ENCODE measurements around the gene OSBPL10. TPM values are rescaled to one million over a fixed set of nuclear protein-coding genes. Genes with fewer than 3 reads are reported as not detected.

Gene OSBPL10
- total and polyA plus RNA-seq, 7 donors, result 0.75 to 4.6 (median 2.3) TPM

GRCh38 chr3:31723701-31724100 lies 257.4 kb downstream of the OSBPL10 start:
- WGBS, 3 donors, result 72 to 76% (median 74%) methylated on average over 5 of the region's 5 CpGs
- Histone ChIP-seq H3K27me3 (ENCODE audit: insufficient read depth in 3 of 3, low read length in 2 of 3) (no peaks in the 10 kb centered on the region), H3K4me3 (no peak overlapping the region), H3K27ac (no peak overlapping the region), H3K36me3 (ENCODE audit: insufficient read depth in 1 of 2, low read depth in 1 of 2) (no peaks in the 10 kb centered on the region), H3K9me3 (no peaks in the 10 kb centered on the region), H3K4me1 (no peaks in the 10 kb centered on the region)
- DNase-seq (no peak), ATAC-seq (no peak)
- intact Hi-C loops (cut with DNase I), result no loop called here
- TF ChIP-seq CTCF (IDR thresholded peaks at IDR 0.05), result no peak

DNA sequence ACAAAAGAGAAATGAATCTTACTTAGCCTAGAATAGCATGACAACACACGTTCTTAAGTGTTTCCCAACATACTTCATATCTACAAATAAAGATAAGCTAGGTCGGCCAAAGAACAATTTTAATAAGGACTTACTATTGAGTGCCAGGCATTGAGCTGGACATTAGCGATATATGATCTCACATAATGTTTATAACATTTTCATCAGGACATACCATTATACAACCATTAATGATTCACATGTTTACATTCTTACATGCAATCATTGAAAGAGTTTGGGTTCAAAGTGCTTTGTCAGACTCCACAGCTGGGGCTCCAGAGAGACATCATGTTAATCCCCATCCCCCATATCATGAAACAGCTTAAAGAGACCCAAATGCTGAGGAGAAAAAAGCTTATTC lies 259.4 kb downstream of the OSBPL10 start:
- H3K9me3 ChIP-seq, result no peaks in the 10 kb centered on the region
- H3K36me3 ChIP-seq (ENCODE audit: insufficient read depth in 1 of 2, low read depth in 1 of 2), result no peaks in the 10 kb centered on the region
- no peaks in the 10 kb centered on the region for H3K27me3 ChIP-seq (ENCODE audit: insufficient read depth in 3 of 3, low read length in 2 of 3)
- no peak for ATAC-seq
- 82 to 87% (median 83%) methylated on average over 3 of the region's 3 CpGs for WGBS, 3 donors
- H3K4me3 ChIP-seq, result no peak overlapping the region
- DNase-seq, result no peak
- no peak for TF ChIP-seq CTCF (IDR thresholded peaks at IDR 0.05)
- intact Hi-C loops (cut with DNase I), result no loop called here
- H3K27ac ChIP-seq, result no peak overlapping the region
- H3K4me1 ChIP-seq, result no peaks in the 10 kb centered on the region

DNA sequence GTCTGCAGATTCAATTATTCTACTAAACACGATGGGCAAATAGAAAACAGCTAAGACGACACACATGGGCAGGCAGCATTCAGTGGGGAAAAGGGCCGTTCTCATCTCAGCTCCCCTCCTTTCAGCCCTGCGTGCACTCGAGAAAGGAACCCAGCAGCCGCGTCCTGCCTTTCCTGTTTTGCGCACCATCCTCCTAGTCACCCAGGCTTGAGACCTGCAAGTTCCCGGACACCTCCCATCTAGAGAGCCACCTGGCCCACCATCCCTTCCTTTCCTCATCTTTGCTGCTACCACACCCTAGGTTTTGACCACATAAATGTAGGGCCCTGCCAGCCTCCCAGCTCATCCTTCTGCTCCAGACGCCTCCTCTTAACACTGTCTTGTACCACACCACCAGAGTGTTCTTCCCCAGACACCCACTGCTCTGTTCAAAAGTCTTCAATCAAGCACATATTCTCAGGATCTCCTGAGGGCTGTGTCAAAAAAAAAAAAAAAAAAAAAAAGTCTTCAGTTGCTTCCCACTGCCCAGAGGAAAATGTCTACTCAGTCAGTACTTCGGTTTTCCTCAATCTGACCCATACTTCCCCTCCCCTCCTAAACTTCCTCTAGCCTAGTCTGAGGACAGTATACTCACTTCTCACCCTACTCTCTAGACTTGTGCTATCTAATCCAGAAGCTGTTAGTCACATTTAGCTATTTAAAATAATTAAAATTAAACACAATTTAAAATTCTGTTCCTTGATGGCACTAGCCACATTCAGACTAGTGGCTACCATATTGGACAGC lies 266.4 kb downstream of the OSBPL10 start:
- WGBS, 3 donors, result 75 to 91% (median 89%) methylated on average over 11 of the region's 11 CpGs
- TF ChIP-seq CTCF (IDR thresholded peaks at IDR 0.05), result no peak
- Histone ChIP-seq H3K36me3 (ENCODE audit: insufficient read depth in 1 of 2, low read depth in 1 of 2) (no peaks in the 10 kb centered on the region), H3K4me3 (no peak overlapping the region), H3K9me3 (no peaks in the 10 kb centered on the region), H3K4me1 (no peaks in the 10 kb centered on the region), H3K27me3 (ENCODE audit: insufficient read depth in 3 of 3, low read length in 2 of 3) (no peaks in the 10 kb centered on the region), H3K27ac (no peak overlapping the region)
- intact Hi-C loops (cut with DNase I), result no loop called here
- ATAC-seq (no peak), DNase-seq (no peak)

DNA sequence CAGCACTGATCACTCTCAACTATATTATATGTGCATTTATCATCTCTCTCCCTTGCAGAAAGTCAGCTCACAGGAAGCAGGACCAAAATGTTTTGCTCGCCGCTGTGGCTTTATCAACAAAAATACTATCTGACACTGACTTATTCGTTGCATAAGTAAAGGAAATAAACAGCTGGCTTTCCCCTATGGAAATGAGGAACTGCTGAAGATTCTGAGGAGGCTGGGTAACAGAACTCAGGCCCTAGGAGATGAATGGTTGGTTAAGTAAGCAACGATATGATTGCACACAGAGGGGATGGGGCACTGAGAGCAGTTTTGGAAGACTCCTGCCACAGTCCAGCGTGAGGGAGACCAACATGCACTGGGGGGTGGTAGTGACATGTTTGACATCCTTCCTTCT lies 267.2 kb downstream of the OSBPL10 start:
- intact Hi-C loops (cut with DNase I), result no loop called here

More for the DNA sequence above, 267.2 kb downstream of the OSBPL10 start:
- ATAC-seq (no peak), DNase-seq (no peak)
- Histone ChIP-seq H3K36me3 (ENCODE audit: insufficient read depth in 1 of 2, low read depth in 1 of 2) (no peaks in the 10 kb centered on the region), H3K4me3 (no peak overlapping the region), H3K4me1 (no peaks in the 10 kb centered on the region), H3K9me3 (no peaks in the 10 kb centered on the region), H3K27ac (no peak overlapping the region), H3K27me3 (ENCODE audit: insufficient read depth in 3 of 3, low read length in 2 of 3) (no peaks in the 10 kb centered on the region)
- WGBS, 3 donors, result 81 to 85% (median 81%) methylated on average over 5 of the region's 5 CpGs
- no peak for TF ChIP-seq CTCF (IDR thresholded peaks at IDR 0.05)

Data from psoas muscle (tissue), 8 donors.